ENCODE data around the gene PTPRN2. TPM values are rescaled to one million over a fixed set of nuclear protein-coding genes. Genes with fewer than 3 reads are reported as not detected.

Gene PTPRN2
- total RNA-seq, 2 experiments from 2014 or later: 0.70 TPM; not detected in 1

DNA sequence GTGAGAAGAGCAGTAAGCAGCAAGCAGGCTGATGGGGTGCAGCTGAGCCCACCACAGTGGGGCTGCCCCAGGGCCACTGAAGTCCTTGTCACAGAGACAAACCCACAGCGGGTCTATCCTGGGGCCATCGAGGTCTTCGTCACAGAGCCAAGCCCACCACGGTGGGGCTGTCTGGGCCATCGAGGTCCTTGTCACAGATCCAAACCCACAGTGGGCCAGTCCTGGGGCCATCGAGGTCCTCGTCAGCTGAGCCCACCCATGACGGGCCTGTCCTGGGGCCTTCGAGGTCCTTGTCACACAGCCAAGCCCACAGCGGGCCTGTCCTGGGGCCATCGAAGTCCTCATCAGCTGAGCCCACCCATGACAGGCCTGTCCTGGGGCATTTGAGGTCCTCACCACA lies 700.9 kb downstream of the PTPRN2 start:
- CTCF ChIA-PET (ENCODE audit: unreplicated experiment): no interaction called here
- Histone ChIP-seq H3K36me3 (ENCODE audit: insufficient read depth, low read length) (no peaks in the 10 kb centered on the region), H3K27ac (ENCODE audit: low read depth, low read length, poor library complexity, severe bottlenecking) (no peak overlapping the region), H3K9me2 (ENCODE audit: insufficient read depth, low read length) (no peaks in the 10 kb centered on the region), H2AFZ (ENCODE audit: low read length) (no peak overlapping the region), H3K4me2 (ENCODE audit: low read length) (no peak overlapping the region), H3K4me3 (ENCODE audit: low read depth, low read length, poor library complexity, severe bottlenecking) (no peak overlapping the region), H3K79me2 (ENCODE audit: insufficient read depth, low read depth, low read length) (no peaks in the 10 kb centered on the region), H3K4me1 (ENCODE audit: insufficient read depth, low read length, poor library complexity, severe bottlenecking) (no peaks in the 10 kb centered on the region), H4K20me1 (ENCODE audit: insufficient read depth, low read length) (no peaks in the 10 kb centered on the region), H3K9me3 (ENCODE audit: low read length) (peaks cover 23% of the 10 kb centered on the region; the same call in 1 of the 2 replicates)
- intact Hi-C loops (cut with micrococcal nuclease; ENCODE audit: unreplicated experiment): no loop called here
- POLR2A ChIA-PET: no interaction called here
- DNase-seq (ENCODE audit: low spot score): no peak
- TF ChIP-seq EZH2phosphoT487 (IDR thresholded peaks at IDR 0.05; ENCODE audit: borderline replicate concordance, low read depth, low read length) (no peak), CTCF (conservative IDR thresholded peaks at IDR 0.05; ENCODE audit: low read length) (no peak)
- BruUV-seq (replicated peaks): no TSS peak

- no peak for TF ChIP-seq CTCF (conservative IDR thresholded peaks at IDR 0.05; ENCODE audit: low read length)
- no peak for TF ChIP-seq EZH2phosphoT487 (IDR thresholded peaks at IDR 0.05; ENCODE audit: borderline replicate concordance, low read depth, low read length)
- POLR2A ChIA-PET: no interaction called here
- H3K9me3 ChIP-seq (ENCODE audit: low read length): peaks cover 24% of the 10 kb centered on the region; the same call in 1 of the 2 replicates
- no peaks in the 10 kb centered on the region for H3K36me3 ChIP-seq (ENCODE audit: insufficient read depth, low read length)
- intact Hi-C loops (cut with micrococcal nuclease; ENCODE audit: unreplicated experiment): no loop called here
- no peak overlapping the region for H3K4me3 ChIP-seq (ENCODE audit: low read depth, low read length, poor library complexity, severe bottlenecking)
- H3K9me2 ChIP-seq (ENCODE audit: insufficient read depth, low read length): no peaks in the 10 kb centered on the region
- DNase-seq (ENCODE audit: low spot score): no peak
- no peak overlapping the region for H2AFZ ChIP-seq (ENCODE audit: low read length)
- H3K4me1 ChIP-seq (ENCODE audit: insufficient read depth, low read length, poor library complexity, severe bottlenecking): no peaks in the 10 kb centered on the region
- H3K79me2 ChIP-seq (ENCODE audit: insufficient read depth, low read depth, low read length): no peaks in the 10 kb centered on the region
- CTCF ChIA-PET (ENCODE audit: unreplicated experiment): no interaction called here
- no TSS peak for BruUV-seq (replicated peaks)
- no peak overlapping the region for H3K27ac ChIP-seq (ENCODE audit: low read depth, low read length, poor library complexity, severe bottlenecking)
- H3K4me2 ChIP-seq (ENCODE audit: low read length): no peak overlapping the region
- no peaks in the 10 kb centered on the region for H4K20me1 ChIP-seq (ENCODE audit: insufficient read depth, low read length)
Measured at GRCh38 chr7:157886266-157886665, 701.4 kb downstream of the PTPRN2 start.

DNA sequence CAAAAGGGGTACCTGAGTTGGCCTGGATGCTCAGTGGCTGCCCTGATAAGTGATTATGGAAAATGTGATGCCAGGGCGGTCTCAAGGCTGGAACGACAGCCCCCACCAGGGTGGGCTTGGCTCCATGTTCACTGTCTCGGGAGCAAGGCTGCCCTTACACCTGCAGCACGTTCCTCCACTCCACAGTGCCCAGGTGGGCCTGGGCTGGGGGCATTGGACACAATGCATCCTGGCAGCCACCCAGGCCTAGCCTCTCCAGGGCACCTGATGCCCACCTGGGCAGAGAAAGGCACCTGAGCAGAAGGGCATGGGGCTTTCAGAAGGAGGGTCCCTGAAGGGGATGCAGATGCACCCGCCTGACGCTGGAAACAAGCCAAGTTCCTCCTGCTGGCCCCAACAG lies 702.5 kb downstream of the PTPRN2 start:
- Histone ChIP-seq H4K20me1 (ENCODE audit: insufficient read depth, low read length) (no peaks in the 10 kb centered on the region), H3K9me2 (ENCODE audit: insufficient read depth, low read length) (no peaks in the 10 kb centered on the region), H2AFZ (ENCODE audit: low read length) (no peak overlapping the region), H3K27ac (ENCODE audit: low read depth, low read length, poor library complexity, severe bottlenecking) (no peak overlapping the region), H3K4me3 (ENCODE audit: low read depth, low read length, poor library complexity, severe bottlenecking) (no peak overlapping the region), H3K4me1 (ENCODE audit: insufficient read depth, low read length, poor library complexity, severe bottlenecking) (no peaks in the 10 kb centered on the region), H3K9me3 (ENCODE audit: low read length) (peaks cover 24% of the 10 kb centered on the region; the same call in 1 of the 2 replicates), H3K36me3 (ENCODE audit: insufficient read depth, low read length) (no peaks in the 10 kb centered on the region), H3K79me2 (ENCODE audit: insufficient read depth, low read depth, low read length) (no peaks in the 10 kb centered on the region), H3K4me2 (ENCODE audit: low read length) (no peak overlapping the region)
- ChIA-PET POLR2A (no interaction called here), CTCF (ENCODE audit: unreplicated experiment) (no interaction called here)
- DNase-seq (ENCODE audit: low spot score): no peak
- TF ChIP-seq CTCF (conservative IDR thresholded peaks at IDR 0.05; ENCODE audit: low read length): no peak
- TF ChIP-seq EZH2phosphoT487 (IDR thresholded peaks at IDR 0.05; ENCODE audit: borderline replicate concordance, low read depth, low read length): no peak
- intact Hi-C loops (cut with micrococcal nuclease; ENCODE audit: unreplicated experiment): no loop called here
- no TSS peak for BruUV-seq (replicated peaks)

All from OCI-LY7 (cell line).